RWPE1 (cell line): ENCODE results near the gene NCOA1.

Experiments used
- CTCF ChIA-PET: fragments of 350-600 bp; sonication (Branson Sonifier 250); formaldehyde crosslinking; extraction: SDS; loops from one replicate; lab custom pipeline; 2021; lab: Yijun Ruan, JAX
- POLR2A ChIA-PET: fragments of 400-600 bp; formaldehyde crosslinking; extraction: SDS; loops from one replicate; lab custom pipeline; 2020; ENCODE audit warnings: antibody characterized with exemption; ENCODE audit not compliant: low non-redundant PET; lab: Yijun Ruan, JAX
- DNase-seq: peaks from one replicate; pipeline ENCODE4 v3.0.0; 2012; ENCODE audit warnings: low spot score
- H3K27ac ChIP-seq: fragments of 450-650 bp; 2 replicates; pipeline ENCODE4 v1.5.1; 2017
- CTCF ChIP-seq: fragments of 450-650 bp; conservative IDR thresholded peaks from 2 replicates; pipeline ENCODE4 v1.5.1; 2017; ENCODE audit warnings: low read depth, mild to moderate bottlenecking

The NCOA1 gene

GRCh38 chr2:24485197-24485596 is 5.9 kb upstream of the NCOA1 start:
- TF ChIP-seq CTCF: no peak
- no peak overlapping the region for H3K27ac ChIP-seq
- CTCF ChIA-PET: no interaction called here
- DNase-seq: no peak
- POLR2A ChIA-PET: no interaction called here

- CTCF ChIA-PET: interaction anchor here (0.6 kb wide), 1 partner anchor 238 kb away, joined by 3 read pairs; no protein-coding TSS in a partner anchor
- POLR2A ChIA-PET: no interaction called here
- TF ChIP-seq CTCF: no peak
- DNase-seq: no peak
- H3K27ac ChIP-seq: no peak overlapping the region
Measured at GRCh38 chr2:24486636-24487205, 4.3 kb upstream of the NCOA1 start.

GRCh38 chr2:24489465-24490180 is 1.4 kb upstream of the NCOA1 start:
- CTCF ChIA-PET: interaction anchor here (0.5 to 0.9 kb wide), 2 partner anchors 29 to 79 kb away, joined by 3 to 4 read pairs; no protein-coding TSS in a partner anchor
- no peak for DNase-seq
- no peak for TF ChIP-seq CTCF
- POLR2A ChIA-PET: no interaction called here
- no peak overlapping the region for H3K27ac ChIP-seq

GRCh38 chr2:24490181-24490689 is 819 bp upstream of the NCOA1 start:
- ChIA-PET POLR2A (interaction anchor here (0.6 kb wide), 1 partner anchor 35 kb away, joined by 8 read pairs; no protein-coding TSS in a partner anchor), CTCF (interaction anchor here (0.5 to 0.9 kb wide), 3 partner anchors 28 to 189 kb away, joined by 3 to 4 read pairs (median 4); no protein-coding TSS in a partner anchor)
- TF ChIP-seq CTCF: no peak
- peak overlapping the region; percentile 74 for H3K27ac ChIP-seq
- peak; percentile 62 for DNase-seq

- CTCF ChIA-PET: interaction anchor here (0.6 to 0.8 kb wide), 4 partner anchors 9 to 87 kb away, joined by 3 read pairs; no protein-coding TSS in a partner anchor
Measured at GRCh38 chr2:24491542-24492420, 727 bp downstream of the NCOA1 start.

More at GRCh38 chr2:24491542-24492420, 727 bp downstream of the NCOA1 start:
- TF ChIP-seq CTCF: no peak
- H3K27ac ChIP-seq: no peak overlapping the region
- POLR2A ChIA-PET: no interaction called here
- DNase-seq: peak; percentile 20
